SK-MEL-5 (cell line): ENCODE results near the gene ADCY2. TPM values are rescaled to one million over a fixed set of nuclear protein-coding genes. Genes with fewer than 3 reads are reported as not detected.

ENCODE experiments used
- DNase-seq: peaks from one replicate; pipeline ENCODE4 v3.0.0-alpha.2; 2016; ENCODE audit warnings: low read depth, low spot score
- in situ Hi-C: cut with HindIII; loops from 2 replicates; pipeline ENCODE4 v1.10.0; 2016; ENCODE audit warnings: low sequenced_read_pairs, high pct_unique_total_duplicates, low pct_unique_long_range_greater_than_20kb
- total RNA-seq: library from RNA; depleted of rRNA; stranded (reverse); fragments of >200 nt; shearing (Covaris generic); gene quantifications from 2 replicates; pipeline ENCODE4 v1.2.3, GENCODE V29; 2014

The ADCY2 gene
- total RNA-seq, 1 experiment from 2014 or later: 31.4 TPM

- no peak for DNase-seq
- in situ Hi-C loops: no loop called here
Observed at GRCh38 chr5:7871653-7872052, 475.7 kb downstream of the ADCY2 start.

GRCh38 chr5:7872517-7873130 is 476.7 kb downstream of the ADCY2 start:
- no peak for DNase-seq
- in situ Hi-C loops: no loop called here

GRCh38 chr5:7873216-7873615 is 477.3 kb downstream of the ADCY2 start:
- in situ Hi-C loops: no loop called here
- no peak for DNase-seq

- DNase-seq: no peak
- in situ Hi-C loops: no loop called here
Observed at GRCh38 chr5:7874639-7875038, 478.7 kb downstream of the ADCY2 start.

- in situ Hi-C loops: no loop called here
- no peak for DNase-seq
Observed at GRCh38 chr5:7875151-7875550, 479.2 kb downstream of the ADCY2 start.

GRCh38 chr5:7876867-7877266 is 480.9 kb downstream of the ADCY2 start:
- in situ Hi-C loops: no loop called here
- no peak for DNase-seq

GRCh38 chr5:7877851-7878250 is 481.9 kb downstream of the ADCY2 start:
- DNase-seq: no peak
- in situ Hi-C loops: no loop called here

GRCh38 chr5:7878381-7878873 is 482.5 kb downstream of the ADCY2 start:
- in situ Hi-C loops: no loop called here
- DNase-seq: no peak
